GM18499 (cell line): Measurements from ENCODE around the gene ARHGAP15.

ENCODE experiments used
- ATAC-seq: cut with Tn5 transposase; IDR thresholded peaks from one replicate; pipeline ENCODE4 v1.9.1; 2021; ENCODE audit warnings: moderate number of reproducible peaks; ENCODE audit not compliant: insufficient read depth, unreplicated experiment

Gene ARHGAP15

GRCh38 chr2:143545949-143546255 lies 416.7 kb downstream of the ARHGAP15 start:
- ATAC-seq: no peak

- no peak for ATAC-seq
Observed at GRCh38 chr2:143548032-143548431, 418.8 kb downstream of the ARHGAP15 start.

DNA sequence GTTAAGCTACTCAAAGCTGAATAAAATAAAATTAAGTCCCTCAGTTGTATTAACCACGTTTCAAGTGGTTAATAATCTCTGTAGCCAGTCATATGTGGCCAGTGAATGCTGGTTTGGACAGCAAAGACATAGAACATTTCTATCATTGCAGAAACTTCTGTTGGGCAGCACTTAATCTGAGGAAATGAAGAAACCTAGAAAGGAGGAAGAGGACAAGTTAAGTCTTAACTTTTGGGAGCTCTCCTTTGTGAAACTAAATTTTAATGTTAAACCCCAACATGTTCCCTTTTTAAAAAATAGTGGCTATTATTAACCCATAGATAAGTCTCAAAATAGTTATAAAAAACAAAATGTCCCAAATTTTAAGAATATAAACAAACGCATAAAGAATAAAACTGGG lies 421.3 kb downstream of the ARHGAP15 start:
- ATAC-seq: no peak

- no peak for ATAC-seq
Observed at GRCh38 chr2:143551971-143552650, 422.9 kb downstream of the ARHGAP15 start.

- ATAC-seq: no peak
Observed at GRCh38 chr2:143553261-143553660, 424.0 kb downstream of the ARHGAP15 start.

DNA sequence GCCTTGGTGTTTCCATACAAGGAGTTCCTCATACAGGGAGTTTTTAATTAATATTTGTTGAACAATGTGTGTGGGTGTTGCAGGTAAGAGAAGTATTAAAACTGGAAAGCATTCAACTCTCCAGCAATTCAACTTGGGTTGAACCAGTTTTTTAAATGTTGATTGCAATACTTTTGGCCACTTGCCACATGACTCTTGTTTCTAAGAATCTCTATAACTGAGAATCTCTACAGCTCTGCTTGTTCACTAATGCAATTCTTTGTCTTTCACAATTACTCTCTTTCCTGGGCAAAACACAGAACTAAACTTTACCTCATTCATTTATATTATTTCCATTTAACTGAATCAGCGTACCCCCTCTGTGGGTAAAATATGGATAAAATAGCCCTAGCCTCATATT lies 429.4 kb downstream of the ARHGAP15 start:
- ATAC-seq: no peak

GRCh38 chr2:143559147-143559546 lies 429.9 kb downstream of the ARHGAP15 start:
- no peak for ATAC-seq

DNA sequence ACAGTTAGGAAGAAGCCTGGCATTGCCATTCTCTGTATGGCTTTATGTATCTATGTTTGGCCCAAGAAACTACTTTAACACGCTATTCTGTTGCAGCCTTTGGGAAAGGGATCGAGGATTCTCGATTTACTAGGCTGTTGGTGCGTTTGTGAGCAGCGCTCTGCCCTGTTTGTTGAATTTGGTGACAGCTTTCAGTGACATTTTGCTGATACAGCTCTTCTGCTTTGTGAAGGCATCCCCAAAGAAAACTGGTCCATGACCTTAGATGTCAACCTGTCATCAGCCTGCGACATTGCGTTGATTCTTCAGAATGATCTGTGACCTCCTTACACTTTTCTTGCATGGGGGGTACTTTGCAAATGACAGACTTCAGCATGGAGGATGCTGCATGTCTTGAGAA lies 431.5 kb downstream of the ARHGAP15 start:
- ATAC-seq: no peak

DNA sequence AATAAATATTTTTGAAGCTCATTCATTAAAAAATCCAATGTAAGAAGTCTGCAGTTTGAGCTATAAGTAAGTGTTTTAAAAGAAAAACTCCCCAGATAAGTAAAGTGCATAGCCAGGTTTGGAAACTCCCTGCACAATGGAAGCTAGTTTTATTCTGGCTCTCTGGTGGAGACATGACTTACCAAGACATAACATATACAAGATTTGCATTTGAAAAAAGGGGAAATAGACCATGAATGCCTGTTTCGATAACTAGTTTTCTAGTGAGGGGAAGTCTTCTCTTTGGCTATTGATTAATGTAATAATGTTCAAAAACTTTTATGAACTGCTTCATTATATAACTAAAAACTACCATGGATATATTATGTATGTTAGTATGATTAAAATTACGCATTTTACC lies 435.2 kb downstream of the ARHGAP15 start:
- peak; percentile 93 for ATAC-seq

DNA sequence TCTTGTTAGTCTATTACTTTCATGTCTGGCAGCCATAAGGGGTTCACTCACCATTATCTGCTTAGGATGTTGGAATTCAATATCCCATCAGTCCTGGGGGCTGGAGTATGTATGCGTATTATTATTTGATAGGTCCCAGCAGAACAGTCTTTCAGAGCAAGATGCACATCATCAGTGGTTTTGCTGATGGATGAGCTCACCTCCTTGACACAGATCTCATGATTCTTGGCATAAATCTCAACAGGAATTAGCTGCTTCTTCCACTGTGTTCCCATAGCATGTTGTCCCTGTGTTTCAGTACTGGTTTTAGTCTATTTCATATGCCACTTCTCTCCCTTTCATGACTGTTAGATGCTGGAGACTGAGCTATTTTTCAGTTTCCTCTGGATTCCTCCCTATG lies 442.5 kb downstream of the ARHGAP15 start:
- no peak for ATAC-seq

DNA sequence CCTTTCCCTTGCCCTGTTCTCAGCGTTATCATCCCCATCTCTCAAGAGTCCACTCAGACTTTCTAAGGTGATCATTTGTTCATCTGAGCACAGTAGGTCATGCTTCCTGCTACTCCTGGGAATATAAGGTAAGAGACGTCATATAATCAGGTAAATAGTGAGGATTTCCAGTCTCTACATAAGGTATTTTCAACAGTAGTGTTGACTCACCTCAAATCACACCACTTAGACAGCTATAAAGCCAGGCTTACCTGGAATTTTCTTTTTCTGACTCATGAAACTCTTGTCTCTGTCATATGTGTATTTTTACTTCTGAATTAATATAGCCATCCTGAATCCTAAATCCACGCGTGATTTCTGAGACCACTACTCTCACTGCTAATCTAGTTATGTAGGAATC lies 443.2 kb downstream of the ARHGAP15 start:
- ATAC-seq: no peak

DNA sequence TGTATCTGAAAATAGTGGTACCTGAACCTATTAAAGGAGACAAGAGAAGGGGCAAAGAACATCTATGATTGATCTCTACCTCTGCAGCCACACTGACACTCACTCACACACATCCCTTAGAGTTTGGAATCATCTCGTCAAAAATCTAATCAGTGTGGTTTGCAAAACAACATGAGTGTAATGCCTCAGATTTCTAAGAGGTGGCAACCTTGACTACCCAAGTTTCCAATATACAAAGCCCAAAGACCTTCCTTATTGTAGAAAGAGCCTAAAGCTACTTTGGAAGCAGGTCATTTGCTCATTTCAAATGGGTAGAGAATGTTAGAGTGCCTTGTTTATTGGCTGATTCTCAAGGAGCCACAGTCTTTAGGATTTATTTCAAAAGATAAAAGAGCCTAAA lies 444.9 kb downstream of the ARHGAP15 start:
- ATAC-seq: no peak

DNA sequence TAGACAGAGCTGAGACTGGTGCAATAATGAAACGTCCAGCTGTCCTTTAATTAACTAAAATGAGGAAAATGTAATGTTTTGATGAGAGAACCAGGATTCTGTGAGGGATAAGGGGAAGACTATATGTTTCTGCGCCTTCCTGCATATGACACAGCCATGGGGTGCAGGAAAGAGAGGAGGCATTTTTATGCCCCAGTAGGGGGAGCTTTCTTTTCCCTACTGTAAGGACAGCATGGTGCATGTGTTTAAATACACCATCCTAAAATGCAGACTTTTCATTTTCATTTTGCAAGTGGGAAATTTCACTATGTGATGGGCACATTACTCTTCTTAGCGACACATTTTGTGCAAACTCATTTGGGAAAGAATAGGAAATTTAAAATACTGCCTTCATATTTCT lies 446.1 kb downstream of the ARHGAP15 start:
- no peak for ATAC-seq

DNA sequence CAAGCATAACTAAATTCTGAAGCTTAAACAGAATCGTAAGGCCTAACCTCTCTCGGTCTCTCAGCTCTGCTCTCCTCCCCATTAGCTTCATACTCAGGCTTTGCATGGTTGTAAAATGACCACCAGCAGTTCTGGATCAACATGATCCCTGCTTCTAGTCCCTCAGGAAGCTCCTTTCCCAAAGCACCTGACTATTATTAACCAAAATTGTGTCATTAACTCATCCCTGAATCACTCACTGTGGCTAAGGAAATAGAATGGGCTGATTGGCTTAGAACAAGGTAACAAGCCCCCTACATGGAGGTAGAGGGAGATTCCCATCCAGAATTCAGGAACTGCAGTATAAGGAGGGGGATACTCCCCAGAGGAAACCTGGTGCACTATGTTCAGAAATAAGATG lies 448.3 kb downstream of the ARHGAP15 start:
- no peak for ATAC-seq

- no peak for ATAC-seq
Observed at GRCh38 chr2:143579456-143579855, 450.2 kb downstream of the ARHGAP15 start.

- ATAC-seq: no peak
Observed at GRCh38 chr2:143581134-143581533, 451.9 kb downstream of the ARHGAP15 start.

DNA sequence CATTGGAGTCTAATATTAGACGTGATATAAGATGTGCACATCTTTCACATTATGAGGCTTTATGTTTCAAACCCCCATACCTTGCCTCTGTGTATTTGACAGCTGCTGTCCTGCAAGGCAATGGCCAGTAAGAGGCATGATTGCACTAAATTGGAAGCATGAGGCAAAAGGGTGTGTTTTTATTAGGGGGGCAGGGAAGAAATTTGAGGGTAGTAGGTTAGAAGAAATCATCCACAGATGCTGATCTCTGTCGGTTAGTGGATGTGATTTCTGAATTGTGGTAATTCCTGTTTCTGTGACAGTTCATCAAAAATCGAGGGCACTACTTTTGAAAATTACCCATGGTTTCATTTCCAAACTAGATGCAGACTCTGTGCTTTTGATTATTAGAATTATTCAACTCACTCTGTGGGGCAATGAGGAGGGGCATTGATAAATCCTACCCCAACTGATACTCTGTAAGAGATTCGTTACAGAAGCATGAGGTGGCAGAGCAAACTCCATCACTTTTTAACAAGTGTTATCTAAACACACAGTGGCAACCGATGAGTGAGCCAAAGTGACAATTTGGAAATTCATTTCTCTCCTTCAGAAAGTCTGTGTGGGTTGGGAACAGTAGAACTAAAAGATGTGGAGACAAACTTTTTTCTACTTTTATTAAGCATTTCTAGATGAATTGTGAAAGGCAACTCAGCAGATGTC lies 453.0 kb downstream of the ARHGAP15 start:
- no peak for ATAC-seq

DNA sequence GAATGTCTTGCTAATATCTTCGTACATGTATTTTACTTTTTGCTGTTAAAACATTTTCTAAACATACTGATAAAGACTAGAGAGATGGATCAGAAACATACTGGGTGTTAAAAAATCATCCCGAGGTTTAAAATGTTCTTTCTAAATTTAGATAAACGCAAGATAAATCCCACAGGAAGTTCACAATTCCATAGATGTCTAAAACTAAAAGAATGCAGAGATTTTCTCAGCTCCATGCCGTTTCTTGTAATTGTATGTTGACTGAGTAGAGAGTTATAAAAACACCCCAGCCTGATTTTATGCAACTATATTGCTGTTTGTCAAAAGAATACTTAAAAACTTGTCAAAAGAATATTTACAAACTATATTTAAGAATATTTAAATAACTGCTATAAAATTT lies 455.7 kb downstream of the ARHGAP15 start:
- ATAC-seq: no peak

DNA sequence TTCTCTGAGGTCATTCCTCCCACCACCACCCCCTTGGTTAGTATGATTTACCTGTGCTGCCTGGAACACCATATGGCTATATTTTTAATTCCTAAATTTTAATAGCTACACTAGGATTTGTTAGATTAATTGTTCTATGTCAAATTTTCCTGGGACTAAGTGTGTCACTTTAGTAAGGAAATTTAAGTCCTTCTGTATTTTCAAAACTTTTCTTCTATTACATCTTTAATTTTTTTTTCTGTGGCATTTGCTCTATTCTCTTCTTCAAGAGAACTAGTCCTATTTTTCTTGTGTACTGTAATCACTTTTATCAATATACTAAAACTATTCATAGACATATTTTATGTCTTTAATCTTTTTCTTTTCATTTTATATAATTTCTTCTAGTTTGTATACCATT lies 456.9 kb downstream of the ARHGAP15 start:
- no peak for ATAC-seq

GRCh38 chr2:143588746-143589145 lies 459.5 kb downstream of the ARHGAP15 start:
- no peak for ATAC-seq

GRCh38 chr2:143594161-143594560 lies 464.9 kb downstream of the ARHGAP15 start:
- ATAC-seq: no peak

DNA sequence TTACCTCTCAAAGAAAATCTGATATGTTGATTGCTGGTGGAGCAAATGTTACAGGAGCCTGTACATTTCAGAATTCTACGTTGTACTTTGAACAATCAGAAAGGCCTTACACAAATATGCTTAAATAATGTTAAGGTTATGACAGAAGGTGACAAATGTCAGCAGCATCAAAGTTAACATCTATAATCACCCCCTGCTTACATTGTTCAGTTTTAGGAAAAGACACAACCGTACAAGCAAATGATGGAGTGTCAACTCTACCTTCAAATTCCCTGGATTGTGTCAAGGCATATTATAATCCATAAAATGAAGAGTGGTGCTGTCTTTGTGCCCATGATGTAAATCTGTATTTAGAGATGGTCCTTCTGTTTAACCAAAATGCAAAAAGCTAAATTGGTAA lies 465.5 kb downstream of the ARHGAP15 start:
- no peak for ATAC-seq
